GM21515 (cell line): Measurements from ENCODE around the gene SCO1.
"Not testable (repeated sequence)": the region's sequence is repeated elsewhere in the genome, so short reads cannot be mapped to it uniquely, and the experiment has no call there.

ENCODE experiments used
- ATAC-seq: cut with Tn5 transposase; IDR thresholded peaks from one replicate; pipeline ENCODE4 v1.9.1; 2021; ENCODE audit not compliant: unreplicated experiment

Gene SCO1

GRCh38 chr17:10726196-10726595 is 28.9 kb upstream of the SCO1 start:
- no peak for ATAC-seq

- no peak for ATAC-seq
Observed at GRCh38 chr17:10725262-10725661, 27.9 kb upstream of the SCO1 start.

DNA sequence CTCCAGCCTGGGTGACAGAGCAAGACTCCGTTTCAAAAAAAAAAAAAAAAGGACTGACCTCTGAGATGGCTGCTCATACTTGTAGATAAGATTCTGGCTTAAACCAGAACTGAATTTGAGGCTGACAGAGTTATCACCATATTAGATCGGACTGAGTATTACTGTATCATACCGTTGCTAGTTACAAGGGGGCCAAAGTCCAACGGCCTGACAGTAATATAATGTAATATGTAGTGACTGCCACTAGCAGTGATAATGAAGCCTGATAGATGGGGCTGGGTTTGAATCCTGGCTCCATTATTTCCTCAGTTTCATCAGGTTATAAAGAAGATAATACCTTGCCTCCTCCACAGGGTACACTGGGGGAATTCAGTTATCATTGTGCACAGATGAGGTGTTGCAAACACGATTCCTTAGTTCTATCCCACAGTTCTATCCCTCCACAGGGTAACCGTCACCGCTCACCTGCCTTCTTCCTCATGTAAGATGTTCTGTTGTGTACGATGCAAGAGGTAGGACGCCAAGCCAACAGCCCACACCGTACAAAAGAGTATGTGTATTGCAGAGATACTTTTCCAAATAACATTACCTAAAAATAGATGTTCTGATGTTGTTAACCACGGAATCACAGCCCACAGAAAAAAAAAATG is 27.3 kb upstream of the SCO1 start:
- no peak for ATAC-seq

DNA sequence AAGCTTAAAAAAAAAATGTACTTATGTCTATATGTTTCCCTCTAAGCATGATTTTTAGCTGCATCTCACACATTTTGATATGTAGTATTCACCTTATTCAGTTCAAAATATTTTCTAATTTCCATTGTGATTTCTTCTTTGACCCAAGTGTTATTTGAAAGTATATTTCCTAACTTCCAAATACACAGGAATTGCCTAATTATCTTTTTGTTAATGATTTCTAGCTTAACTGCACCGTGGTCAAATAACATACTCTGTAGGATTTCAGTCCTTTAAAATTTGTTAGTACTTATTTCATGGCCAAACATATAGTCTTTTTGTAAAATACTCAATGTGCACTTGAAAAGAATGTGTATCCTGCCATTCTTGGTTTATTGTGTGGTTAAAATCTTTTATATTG is 21.2 kb upstream of the SCO1 start:
- ATAC-seq, result no peak

DNA sequence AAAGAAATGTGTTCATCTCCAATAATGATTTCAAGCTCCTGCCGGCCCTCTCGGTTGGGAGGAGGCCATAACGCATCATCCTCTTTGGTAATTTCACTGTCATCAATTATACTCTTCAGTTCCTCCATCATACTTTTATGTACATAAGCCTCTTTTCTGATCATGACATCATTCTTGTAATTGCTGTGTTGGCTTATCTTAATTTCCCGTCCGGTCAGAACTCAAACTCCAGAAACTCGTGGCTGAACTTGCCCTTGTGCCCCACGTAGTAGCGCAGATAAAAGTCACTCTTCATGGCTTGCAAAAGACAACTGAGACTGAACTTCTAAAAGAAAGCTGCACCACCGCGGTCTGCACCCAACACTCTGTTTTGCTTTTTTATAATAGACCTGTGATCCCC is 18.9 kb upstream of the SCO1 start:
- no peak for ATAC-seq

DNA sequence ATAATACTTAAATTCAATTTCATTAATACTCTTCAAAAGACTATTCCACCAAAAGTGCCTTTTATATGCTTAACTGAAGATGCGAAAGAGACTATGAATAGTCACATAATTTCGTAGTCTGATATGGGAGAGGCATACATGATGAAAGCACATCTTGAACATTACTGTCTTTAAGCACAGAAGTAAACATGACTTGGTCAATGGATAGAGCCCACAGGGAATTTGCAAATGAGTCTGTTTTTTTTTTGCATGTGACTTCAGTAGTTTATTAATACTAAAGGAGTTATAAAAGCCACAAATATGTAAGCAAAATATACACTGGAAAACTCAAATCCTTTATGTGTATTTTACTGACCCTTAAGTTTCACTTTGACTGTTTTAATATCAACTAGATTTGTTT is 16.0 kb upstream of the SCO1 start:
- ATAC-seq, result no peak

- no peak for ATAC-seq
Observed at GRCh38 chr17:10705727-10706126, 8.4 kb upstream of the SCO1 start.

DNA sequence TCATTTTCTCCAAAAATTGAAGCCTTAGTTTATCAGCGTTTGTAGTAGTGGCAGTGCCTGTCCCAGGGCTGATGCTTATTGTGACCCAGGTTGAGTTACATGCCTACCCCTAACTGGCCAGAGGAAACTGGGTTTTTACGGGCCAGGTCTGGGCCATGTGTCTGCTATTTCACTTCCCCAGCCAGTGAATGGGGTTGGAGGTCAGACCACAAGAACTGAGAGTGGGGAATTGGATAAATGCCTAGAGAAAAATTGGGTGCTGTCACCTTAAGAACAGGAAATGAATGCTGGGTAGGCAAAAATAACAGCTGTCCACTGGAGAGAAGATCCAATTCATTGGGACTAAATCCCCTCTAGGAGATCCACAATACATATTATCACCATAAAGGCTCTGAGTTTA is 5.2 kb upstream of the SCO1 start:
- no peak for ATAC-seq

GRCh38 chr17:10699856-10700255 is 2.5 kb upstream of the SCO1 start:
- no peak for ATAC-seq

GRCh38 chr17:10698096-10698818 is 924 bp upstream of the SCO1 start:
- no peak for ATAC-seq

GRCh38 chr17:10695875-10696407 is 1.4 kb downstream of the SCO1 start:
- not testable (repeated sequence) for ATAC-seq

DNA sequence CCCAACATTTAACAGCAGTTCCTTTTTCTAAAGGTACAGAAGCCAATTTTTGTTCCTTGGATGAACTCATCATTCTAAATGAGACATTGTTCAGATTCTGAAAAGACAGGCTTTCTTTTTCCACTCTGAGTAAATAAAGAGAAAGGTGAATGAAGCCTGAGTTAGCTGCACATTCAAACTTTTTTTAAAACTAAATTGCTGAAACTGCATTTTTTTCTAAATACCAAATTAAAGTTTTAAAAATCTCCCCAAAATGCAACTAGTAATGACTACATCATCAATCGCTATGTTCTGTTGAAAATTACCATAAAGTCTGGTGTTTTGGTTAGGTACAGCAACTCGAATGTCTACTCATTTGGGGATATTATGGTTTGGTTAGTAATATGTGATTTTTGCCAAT is 9.8 kb downstream of the SCO1 start:
- ATAC-seq, result no peak

DNA sequence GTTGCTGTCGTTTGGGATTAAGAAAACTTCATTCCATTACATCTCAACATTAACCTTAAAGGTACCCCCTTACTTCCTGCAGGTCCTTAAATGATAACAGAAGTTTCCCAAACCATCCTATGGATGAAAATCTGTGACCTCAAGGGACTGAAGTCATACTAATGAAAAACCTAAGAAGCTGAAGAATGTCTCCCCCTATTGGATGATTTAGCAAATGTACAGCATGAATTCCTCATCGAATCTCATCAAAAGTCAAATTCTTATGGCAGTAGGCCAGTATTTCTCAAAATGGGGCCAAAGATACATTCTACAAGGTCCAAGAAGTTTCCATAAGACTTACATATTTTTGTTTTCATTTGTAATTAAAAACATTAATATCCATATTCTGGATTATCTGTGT is 13.5 kb downstream of the SCO1 start:
- no peak for ATAC-seq

DNA sequence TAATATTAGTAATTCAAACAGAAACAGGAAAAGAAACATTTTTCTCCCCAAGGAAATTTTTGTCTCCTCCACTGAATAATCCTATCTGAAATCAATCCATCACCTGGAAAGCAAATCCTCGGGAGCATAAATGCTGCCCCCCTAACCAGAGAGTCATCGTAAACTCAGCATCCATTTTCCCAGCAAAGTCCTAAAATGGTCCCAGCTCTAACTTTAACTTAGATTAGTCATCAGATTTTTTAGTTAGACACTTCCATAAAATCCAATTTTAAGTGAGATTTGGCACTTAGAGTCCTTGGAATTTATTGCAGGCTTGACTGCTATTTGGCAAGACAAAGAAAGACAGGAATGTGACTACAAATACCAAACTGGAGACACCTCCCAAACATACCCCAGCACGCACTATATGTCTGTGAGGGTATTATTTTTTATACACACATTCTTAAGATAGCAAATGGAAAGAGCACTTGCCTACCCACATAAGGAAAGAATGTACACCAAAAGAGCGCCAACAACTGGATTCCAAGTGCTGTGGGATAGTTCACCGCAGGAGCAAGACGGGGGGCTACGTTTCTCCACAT is 15.4 kb downstream of the SCO1 start:
- no peak for ATAC-seq

GRCh38 chr17:10674704-10675103 is 22.6 kb downstream of the SCO1 start:
- ATAC-seq, result no peak

- ATAC-seq, result no peak
Observed at GRCh38 chr17:10673312-10673711, 24.0 kb downstream of the SCO1 start.

GRCh38 chr17:10668775-10669174 is 28.6 kb downstream of the SCO1 start:
- ATAC-seq, result no peak

- ATAC-seq, result no peak
Observed at GRCh38 chr17:10666906-10667305, 30.4 kb downstream of the SCO1 start.

- no peak for ATAC-seq
Observed at GRCh38 chr17:10664571-10664970, 32.8 kb downstream of the SCO1 start.

- no peak for ATAC-seq
Observed at GRCh38 chr17:10663231-10663630, 34.1 kb downstream of the SCO1 start.

DNA sequence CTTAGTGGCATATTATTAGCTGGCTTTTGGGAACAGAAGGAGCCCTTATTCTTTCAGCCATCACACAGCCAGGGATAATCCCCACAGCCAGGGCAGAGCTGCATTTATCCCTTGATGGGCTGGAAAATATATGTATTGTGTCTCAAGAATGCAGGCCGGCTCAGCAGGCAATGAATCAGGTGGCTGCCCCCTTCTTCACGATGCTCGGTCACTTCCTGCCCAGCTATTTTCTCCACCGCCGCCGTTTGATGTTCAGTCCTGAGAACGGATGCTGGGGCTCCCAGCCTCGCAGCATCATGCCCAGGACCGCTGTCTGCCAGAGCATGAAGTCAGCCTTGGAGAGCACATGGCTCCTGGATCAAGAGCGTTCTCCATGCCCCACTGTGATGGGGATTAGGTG is 35.9 kb downstream of the SCO1 start:
- no peak for ATAC-seq

- ATAC-seq, result no peak
Observed at GRCh38 chr17:10657879-10658278, 39.5 kb downstream of the SCO1 start.
